Left ventricle myocardium inferior (tissue), 1 donor: ENCODE results near the gene ETS2. TPM values are rescaled to one million over a fixed set of nuclear protein-coding genes. Genes with fewer than 3 reads are reported as not detected.
A peak's percentile ranks its signal among the peaks of the same experiment; 100 is the strongest.
"Not testable (repeated sequence)": the region's sequence is repeated elsewhere in the genome, so short reads cannot be mapped to it uniquely, and the experiment has no call there.

Source experiments
- DNase-seq: peaks from one replicate; pipeline ENCODE4 v3.0.0-alpha.2; 2020
- H3K27ac ChIP-seq: fragments of 200-600 bp; replicated peaks from 2 replicates; pipeline ENCODE4 v1.8.0; 2021
- H3K27me3 ChIP-seq: fragments of 200-600 bp; 2 replicates; pipeline ENCODE4 v1.8.0; 2021; ENCODE audit warnings: low read depth
- H3K36me3 ChIP-seq: fragments of 200-600 bp; 2 replicates; pipeline ENCODE4 v1.8.0; 2021
- H3K4me1 ChIP-seq: fragments of 200-600 bp; 2 replicates; pipeline ENCODE4 v1.8.0; 2021
- H3K4me3 ChIP-seq: fragments of 200-600 bp; 2 replicates; pipeline ENCODE4 v1.8.0; 2021; ENCODE audit warnings: mild to moderate bottlenecking, moderate library complexity
- H3K9me3 ChIP-seq: fragments of 200-600 bp; replicated peaks from 2 replicates; pipeline ENCODE4 v1.8.0; 2021
- intact Hi-C: fragments of 100-400 bp; cut with micrococcal nuclease; formaldehyde crosslinking; loops from one replicate; pipeline ENCODE4 v1.11.0; 2022
- total RNA-seq: library from RNA; stranded (reverse); fragmentation: NEBNext Ultra II Directional; extraction: Animal tissue kit (Norgen Biotek cat#: 25700); gene quantifications from one replicate; pipeline ENCODE4 v1.2.1, GENCODE V29; 2021
- TF ChIP-seq, protein P1 (sequence below): fragments of 200-600 bp; IDR thresholded peaks from 2 replicates; pipeline ENCODE4 v1.8.0; 2021; ENCODE audit warnings: antibody characterized with exemption, mild to moderate bottlenecking, borderline replicate concordance
- donor health status: DM: no; HTN: yes; CAD: no; lungs with severe emphysema.

ETS2 gene
- total RNA-seq, 1 donor from 2014 or later: 40.9 TPM

DNA sequence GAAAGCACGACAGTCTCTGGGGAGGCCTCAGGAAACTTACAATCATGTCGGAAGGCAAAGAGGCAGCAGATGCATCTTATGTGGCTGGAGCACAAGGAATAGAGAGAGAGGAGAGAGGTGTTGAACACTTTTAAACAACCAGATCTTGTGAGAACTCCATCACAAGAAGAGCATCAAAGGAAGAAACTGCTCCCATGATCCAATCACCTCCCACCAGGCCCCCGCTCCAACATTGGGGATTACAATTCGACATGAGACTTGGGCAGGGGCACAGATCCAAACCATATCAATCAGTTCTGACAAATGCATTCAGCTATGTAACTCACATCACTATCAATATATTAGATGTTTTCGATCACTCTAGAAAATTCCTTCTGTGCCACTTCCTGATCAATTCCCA is 37.6 kb downstream of the ETS2 start:
- Histone ChIP-seq H3K4me1 (peaks cover 14% of the 10 kb centered on the region), H3K9me3 (no peaks in the 10 kb centered on the region), H3K27me3 (no peaks in the 10 kb centered on the region), H3K27ac (no peak overlapping the region), H3K36me3 (no peaks in the 10 kb centered on the region), H3K4me3 (no peak overlapping the region)
- no peak for DNase-seq
- TF ChIP-seq, protein P1, sequence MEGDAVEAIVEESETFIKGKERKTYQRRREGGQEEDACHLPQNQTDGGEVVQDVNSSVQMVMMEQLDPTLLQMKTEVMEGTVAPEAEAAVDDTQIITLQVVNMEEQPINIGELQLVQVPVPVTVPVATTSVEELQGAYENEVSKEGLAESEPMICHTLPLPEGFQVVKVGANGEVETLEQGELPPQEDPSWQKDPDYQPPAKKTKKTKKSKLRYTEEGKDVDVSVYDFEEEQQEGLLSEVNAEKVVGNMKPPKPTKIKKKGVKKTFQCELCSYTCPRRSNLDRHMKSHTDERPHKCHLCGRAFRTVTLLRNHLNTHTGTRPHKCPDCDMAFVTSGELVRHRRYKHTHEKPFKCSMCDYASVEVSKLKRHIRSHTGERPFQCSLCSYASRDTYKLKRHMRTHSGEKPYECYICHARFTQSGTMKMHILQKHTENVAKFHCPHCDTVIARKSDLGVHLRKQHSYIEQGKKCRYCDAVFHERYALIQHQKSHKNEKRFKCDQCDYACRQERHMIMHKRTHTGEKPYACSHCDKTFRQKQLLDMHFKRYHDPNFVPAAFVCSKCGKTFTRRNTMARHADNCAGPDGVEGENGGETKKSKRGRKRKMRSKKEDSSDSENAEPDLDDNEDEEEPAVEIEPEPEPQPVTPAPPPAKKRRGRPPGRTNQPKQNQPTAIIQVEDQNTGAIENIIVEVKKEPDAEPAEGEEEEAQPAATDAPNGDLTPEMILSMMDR: no peak
- intact Hi-C loops: loop anchor here (10.0 kb wide), 1 partner anchor 61 kb away; no protein-coding TSS in a partner anchor

DNA sequence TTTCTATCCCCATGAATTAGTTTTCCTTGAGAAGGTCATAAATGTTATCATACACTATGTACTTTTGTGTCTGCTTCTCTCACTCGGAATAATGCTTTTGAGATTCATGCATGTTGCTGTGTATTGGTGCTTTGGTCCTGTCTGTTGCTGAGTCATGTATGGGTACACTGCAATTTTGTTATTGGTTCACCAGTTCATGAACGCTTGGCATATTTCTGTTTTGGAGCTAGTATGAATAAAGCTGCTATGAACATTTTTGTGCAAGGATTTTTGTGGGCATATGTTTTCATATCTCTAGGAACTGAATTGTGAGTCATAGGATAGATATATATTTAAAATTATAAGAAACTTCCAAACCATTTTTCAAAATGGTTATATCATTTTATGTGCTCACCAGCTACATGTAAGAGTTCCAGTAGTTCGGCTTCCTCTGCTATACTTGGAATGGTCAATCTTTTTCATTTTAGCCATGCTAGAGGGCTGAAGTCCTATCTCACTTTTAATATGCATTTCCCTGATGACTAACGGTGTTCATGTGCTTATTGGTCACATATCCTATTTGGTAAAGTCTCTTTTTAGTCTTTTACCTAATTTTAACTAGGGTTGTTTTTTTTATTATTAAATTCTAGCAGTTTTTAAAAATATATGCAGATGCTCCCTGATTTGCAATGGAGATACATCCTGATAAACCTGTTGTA is 38.2 kb downstream of the ETS2 start:
- intact Hi-C loops: loop anchor here (10.0 kb wide), 1 partner anchor 61 kb away; no protein-coding TSS in a partner anchor
- no peak for DNase-seq
- Histone ChIP-seq H3K4me3 (no peak overlapping the region), H3K9me3 (no peaks in the 10 kb centered on the region), H3K4me1 (peaks cover 19% of the 10 kb centered on the region), H3K27ac (no peak overlapping the region), H3K27me3 (no peaks in the 10 kb centered on the region), H3K36me3 (no peaks in the 10 kb centered on the region)
- TF ChIP-seq, protein P1: no peak

DNA sequence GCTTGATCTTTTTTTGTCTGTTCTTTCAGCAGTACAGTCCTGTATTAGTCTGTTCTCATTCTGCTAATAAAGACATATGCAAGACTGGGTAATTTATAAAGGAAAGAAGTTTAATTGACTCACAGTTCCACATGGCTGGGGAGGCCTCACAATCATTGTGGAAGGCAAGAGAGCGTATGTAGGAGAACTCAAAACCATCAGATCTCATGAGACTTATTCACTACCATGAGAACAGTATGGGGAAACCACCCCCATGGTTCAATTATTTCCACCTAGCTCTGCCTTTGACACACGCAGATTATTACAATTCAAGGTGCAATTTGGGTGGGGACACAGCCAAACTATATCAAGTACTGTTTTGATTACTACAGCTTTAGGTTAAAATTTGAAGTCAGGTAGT is 39.6 kb downstream of the ETS2 start:
- peaks cover 33% of the 10 kb centered on the region for H3K4me1 ChIP-seq
- H3K9me3 ChIP-seq, H3K27me3 ChIP-seq, H3K36me3 ChIP-seq, DNase-seq, H3K27ac ChIP-seq, H3K4me3 ChIP-seq: not testable (repeated sequence)
- intact Hi-C loops: loop anchor here (10.0 kb wide), 1 partner anchor 59 kb away; no protein-coding TSS in a partner anchor

DNA sequence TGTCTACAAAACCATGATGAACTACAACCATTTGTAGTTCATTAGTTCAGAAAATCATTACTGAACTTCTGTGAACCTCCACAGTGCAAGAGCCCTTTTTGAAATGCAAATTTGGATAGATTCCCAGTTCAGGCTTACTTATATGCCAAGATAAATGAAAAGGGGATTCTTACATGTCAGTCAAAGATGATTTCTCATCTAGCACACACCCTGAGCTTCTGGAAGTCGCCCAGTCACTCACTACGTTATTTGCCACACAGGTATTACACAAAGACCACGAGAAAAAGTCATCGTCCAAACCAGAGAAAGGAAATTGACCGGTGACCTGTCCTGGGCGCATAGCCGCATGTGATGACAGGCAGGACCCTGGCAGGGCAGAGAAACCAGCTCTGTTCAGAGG is 41.8 kb downstream of the ETS2 start:
- Histone ChIP-seq H3K4me3 (no peak overlapping the region), H3K36me3 (no peaks in the 10 kb centered on the region), H3K9me3 (no peaks in the 10 kb centered on the region), H3K4me1 (peaks cover 33% of the 10 kb centered on the region), H3K27ac (peak overlapping the region; percentile 70), H3K27me3 (no peaks in the 10 kb centered on the region)
- TF ChIP-seq, protein P1: no peak
- intact Hi-C loops: loop anchor here (10.0 kb wide), 1 partner anchor 57 kb away; no protein-coding TSS in a partner anchor
- DNase-seq: no peak

DNA sequence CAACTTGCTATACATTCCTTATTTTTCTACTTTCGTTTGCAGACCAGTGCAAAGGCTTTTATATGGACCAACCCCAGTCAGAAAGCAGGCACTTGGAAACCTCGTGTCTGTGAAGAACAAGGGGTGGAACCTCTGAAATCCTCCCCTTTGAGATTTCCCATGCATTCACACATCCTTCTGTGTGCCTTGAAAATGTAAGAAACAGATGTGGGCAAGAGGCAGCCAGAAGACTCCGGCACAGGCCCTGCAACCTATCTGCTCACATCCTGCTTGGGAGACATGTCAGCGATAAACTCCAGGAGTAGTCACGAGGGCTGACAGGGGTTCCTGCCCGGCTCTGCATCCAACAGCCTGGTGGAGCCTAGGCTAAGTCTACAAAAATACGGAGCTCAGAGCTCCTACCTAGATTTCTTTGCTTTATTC is 42.5 kb downstream of the ETS2 start:
- no peak overlapping the region for H3K4me3 ChIP-seq
- intact Hi-C loops: loop anchor here (10.0 kb wide), 1 partner anchor 57 kb away; no protein-coding TSS in a partner anchor
- TF ChIP-seq, protein P1: no peak
- H3K27ac ChIP-seq: peak overlapping the region; percentile 70
- DNase-seq: peak; percentile 50
- H3K9me3 ChIP-seq: no peaks in the 10 kb centered on the region
- peaks cover 33% of the 10 kb centered on the region for H3K4me1 ChIP-seq
- no peaks in the 10 kb centered on the region for H3K27me3 ChIP-seq
- H3K36me3 ChIP-seq: no peaks in the 10 kb centered on the region

DNA sequence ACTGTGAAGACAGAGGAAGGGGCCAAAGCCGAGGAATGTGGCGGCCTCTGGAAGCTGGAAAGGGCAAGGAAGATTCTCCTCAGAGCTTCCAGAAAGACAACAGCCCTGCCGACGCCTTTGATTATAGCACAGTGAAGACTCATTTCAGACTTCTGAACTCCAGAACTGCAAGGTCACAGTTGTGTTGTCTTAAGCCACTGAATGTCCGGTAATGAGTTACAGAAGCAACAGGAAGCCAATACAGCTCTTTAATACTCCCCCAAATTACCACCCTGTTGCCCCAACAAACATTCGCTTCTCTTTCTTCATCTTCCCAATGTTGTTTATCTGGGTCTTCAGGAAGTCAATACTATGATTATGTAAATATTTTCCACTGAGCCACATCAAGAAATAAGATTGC is 44.0 kb downstream of the ETS2 start:
- TF ChIP-seq, protein P1: no peak
- peaks cover 33% of the 10 kb centered on the region for H3K4me1 ChIP-seq
- DNase-seq: no peak
- H3K4me3 ChIP-seq: no peak overlapping the region
- no peaks in the 10 kb centered on the region for H3K27me3 ChIP-seq
- H3K36me3 ChIP-seq: no peaks in the 10 kb centered on the region
- intact Hi-C loops: loop anchor here (10.0 kb wide), 1 partner anchor 55 kb away; no protein-coding TSS in a partner anchor
- H3K27ac ChIP-seq: peak overlapping the region; percentile 70
- H3K9me3 ChIP-seq: no peaks in the 10 kb centered on the region
